Stimulated activated CD8-positive, alpha-beta memory T cell treated with anti-CD3 and anti-CD28 coated beads, Interleukin-7, amount 100 ng/mL, for 48 hours (primary cell): ENCODE data around the gene APIP.

ENCODE experiments used
- DNase-seq, 2 donors: peaks; one replicate each; pipeline ENCODE4 v3.0.0-alpha.2; 2020; ENCODE audit warnings: low read depth in 1 of 2; ENCODE audit errors: extremely low read depth in 1 of 2

Gene APIP

DNA sequence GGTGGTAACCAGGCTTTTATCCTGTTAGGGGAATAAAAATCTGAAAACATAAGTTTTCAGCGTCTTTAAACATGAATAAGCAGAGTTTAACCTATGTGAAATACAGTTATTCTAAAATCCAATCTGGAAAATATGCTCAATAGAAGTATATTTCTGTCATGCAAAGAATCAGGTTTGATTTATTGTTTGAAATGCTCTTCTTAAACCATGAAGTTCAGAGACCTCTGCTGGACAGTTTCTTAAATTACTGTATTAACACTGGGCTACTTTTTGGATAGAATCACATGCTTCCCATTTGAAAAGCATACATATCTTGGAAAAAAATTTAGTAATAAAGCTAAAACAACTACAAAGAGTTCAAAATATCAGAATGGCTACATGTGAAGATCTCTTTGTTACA is 25.4 kb downstream of the APIP start:
- DNase-seq, result no peak

- no peak for DNase-seq
Measured at GRCh38 chr11:34890089-34890488, 26.1 kb downstream of the APIP start.

- DNase-seq, result no peak
Measured at GRCh38 chr11:34887260-34887659, 28.9 kb downstream of the APIP start.

GRCh38 chr11:34886609-34887008 is 29.6 kb downstream of the APIP start:
- no peak for DNase-seq

- no peak for DNase-seq
Measured at GRCh38 chr11:34881900-34882299, 34.3 kb downstream of the APIP start.

GRCh38 chr11:34877375-34877975 is 38.7 kb downstream of the APIP start:
- no peak for DNase-seq

DNA sequence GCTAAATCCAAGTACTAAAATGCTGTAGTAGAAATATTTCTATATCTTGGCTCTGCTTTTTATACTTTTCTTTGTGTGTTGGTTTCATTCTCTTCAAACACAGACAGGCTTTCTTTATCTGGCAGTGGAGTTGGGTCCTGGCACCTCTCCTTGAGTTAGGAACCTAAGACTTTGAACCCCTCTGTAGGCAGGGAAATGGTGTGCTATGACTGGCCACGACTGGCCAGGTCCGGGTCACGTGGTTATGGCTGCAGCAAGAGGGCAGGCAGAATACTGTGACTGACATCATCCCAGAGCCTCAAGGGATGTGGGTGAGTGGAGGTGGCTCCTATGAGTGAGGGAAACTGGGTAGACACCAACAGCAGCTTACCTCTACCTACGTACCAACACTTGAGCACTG is 42.0 kb downstream of the APIP start:
- DNase-seq, result no peak

GRCh38 chr11:34870548-34871196 is 45.5 kb downstream of the APIP start:
- DNase-seq, result no peak

GRCh38 chr11:34869425-34869824 is 46.8 kb downstream of the APIP start:
- no peak for DNase-seq

DNA sequence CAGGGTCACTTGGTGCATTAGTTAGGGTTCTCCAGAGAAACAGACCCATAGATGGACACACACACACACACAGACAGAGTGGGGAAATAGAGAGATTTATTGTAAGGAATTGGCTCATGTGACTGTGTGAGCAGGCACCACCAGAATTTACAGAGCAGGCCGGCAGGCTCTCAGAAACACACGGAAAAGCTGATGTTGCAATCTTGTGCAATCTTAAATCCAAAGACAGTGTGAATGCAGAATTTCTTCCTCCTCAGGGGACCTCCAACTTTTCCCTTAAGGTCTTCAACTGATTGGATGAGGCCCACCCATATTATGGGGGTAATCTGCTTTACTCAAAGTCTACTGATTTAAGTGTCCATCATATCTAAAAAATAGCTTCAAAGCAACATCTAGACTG is 49.8 kb downstream of the APIP start:
- DNase-seq, result no peak

- no peak for DNase-seq
Measured at GRCh38 chr11:34865261-34865660, 50.9 kb downstream of the APIP start.

- DNase-seq, result no peak
Measured at GRCh38 chr11:34864424-34864823, 51.8 kb downstream of the APIP start.

DNA sequence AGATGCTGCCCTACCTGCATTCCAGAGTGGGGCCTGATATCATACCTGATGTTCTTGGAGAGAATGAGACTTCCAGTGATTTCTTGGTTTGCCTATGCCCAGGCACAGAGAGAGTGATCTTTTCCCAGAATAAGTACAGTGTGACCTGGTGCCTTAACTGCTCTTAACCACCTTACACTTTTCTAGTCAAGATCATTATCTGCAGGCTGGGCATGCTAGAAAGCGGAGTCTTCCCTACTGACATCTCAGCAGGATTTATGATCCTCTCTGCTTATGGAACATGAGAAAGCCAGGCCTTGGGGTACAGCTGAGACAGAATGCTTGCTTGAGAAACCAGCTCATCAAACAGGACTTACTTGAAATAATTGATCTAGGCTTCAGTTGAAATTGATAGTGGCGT is 53.1 kb downstream of the APIP start:
- no peak for DNase-seq

GRCh38 chr11:34860518-34860917 is 55.7 kb downstream of the APIP start:
- DNase-seq, result no peak

DNA sequence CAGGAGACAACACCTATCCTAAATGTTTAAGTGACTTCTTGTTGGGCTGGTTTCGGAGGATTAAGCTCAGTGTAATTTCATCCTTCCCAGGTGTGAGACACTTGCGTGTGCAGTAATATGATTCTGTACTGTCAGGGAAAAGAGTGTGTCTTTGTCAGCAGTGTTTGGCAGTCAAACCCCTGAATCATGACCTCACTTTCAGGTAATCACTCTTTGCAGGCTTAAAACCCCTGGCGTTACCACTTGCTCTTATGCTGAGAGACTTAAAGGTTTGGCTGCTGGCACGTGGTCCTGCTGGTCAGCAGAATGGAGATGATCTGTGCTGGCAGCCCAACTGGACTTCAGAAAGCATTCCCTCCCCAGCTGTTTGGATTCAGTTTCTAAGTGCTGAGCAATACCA is 56.1 kb downstream of the APIP start:
- DNase-seq, result no peak

DNA sequence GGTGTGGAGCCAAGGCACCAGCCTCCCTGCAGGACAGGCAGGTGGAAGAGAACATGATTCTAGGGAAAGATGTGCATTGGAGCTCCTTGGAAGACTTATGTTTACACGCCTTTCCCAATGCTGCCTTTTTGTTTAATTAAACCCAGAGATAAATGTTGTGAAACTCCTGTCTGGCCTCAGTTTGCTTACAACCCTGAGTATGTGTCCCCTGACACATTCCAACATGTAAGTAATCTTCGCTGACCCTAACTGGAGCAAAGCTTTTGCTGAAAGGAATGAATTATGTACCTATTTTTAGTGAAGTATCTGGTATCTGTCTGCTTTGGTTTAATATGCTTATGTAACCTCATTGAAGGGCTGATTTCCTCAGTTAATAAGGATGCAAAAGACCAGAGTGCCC is 56.7 kb downstream of the APIP start:
- no peak for DNase-seq

GRCh38 chr11:34857463-34857862 is 58.7 kb downstream of the APIP start:
- DNase-seq, result no peak

- DNase-seq, result no peak
Measured at GRCh38 chr11:34856251-34856650, 59.9 kb downstream of the APIP start.

- DNase-seq, result no peak
Measured at GRCh38 chr11:34855754-34856095, 60.5 kb downstream of the APIP start.

GRCh38 chr11:34855021-34855753 is 61.0 kb downstream of the APIP start:
- DNase-seq, result no peak

DNA sequence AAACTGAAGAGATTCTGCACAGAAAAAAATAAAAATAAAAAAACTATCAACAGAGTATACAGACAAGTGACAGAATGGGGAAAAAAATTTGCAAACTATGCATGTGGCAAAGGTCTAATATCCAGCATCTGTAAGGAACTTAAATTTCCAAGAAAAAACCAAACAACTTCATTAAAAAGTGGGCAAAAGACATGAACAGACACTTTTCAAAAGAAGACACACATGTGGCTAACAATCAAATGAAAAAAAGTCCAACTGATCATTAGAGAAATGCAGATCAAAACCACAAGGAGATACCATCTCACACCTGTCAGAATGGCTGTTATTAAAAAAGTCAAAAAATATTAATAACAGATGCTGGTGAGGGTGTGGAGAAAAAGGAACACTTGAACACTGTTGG is 64.3 kb downstream of the APIP start:
- DNase-seq, result no peak

DNA sequence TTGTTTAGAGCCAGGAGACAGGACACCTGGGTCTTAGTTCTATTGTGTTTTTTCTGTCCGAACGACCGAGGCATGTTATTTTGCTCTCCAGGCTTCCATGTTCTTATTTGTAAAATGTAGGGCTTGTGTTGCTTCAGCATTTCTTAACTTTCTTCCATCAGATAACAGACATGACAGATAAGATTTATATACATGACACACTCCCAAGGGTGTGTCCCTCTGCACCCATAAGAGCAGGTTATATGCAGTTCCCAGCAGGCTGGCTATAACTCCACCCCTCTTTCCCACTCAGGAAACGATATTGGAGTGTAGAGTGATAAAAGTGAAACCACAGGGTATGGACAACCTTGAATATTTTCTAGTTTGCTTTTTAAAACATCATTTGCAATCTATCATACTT is 65.8 kb downstream of the APIP start:
- DNase-seq, result no peak
